Measurements from ENCODE around the gene PRRT1.

- TF ChIP-seq CTCF (IDR thresholded peaks at IDR 0.05; ENCODE audit: insufficient read depth, low read length, poor library complexity, severe bottlenecking) (no peak), EZH2phosphoT487 (conservative IDR thresholded peaks at IDR 0.05; ENCODE audit: low read length) (no peak)
Measured at GRCh38 chr6:32102255-32102654, 49.5 kb downstream of the PRRT1 start.

Measured in SU-DHL-6 (cell line).